Mucosa of descending colon (tissue), 3 donors: ENCODE results near the gene C3orf20. TPM values are rescaled to one million over a fixed set of nuclear protein-coding genes. Genes with fewer than 3 reads are reported as not detected.

Source experiments
- ATAC-seq: fragments of 200-7000 bp; cut with Tn5 transposase; one replicate; pipeline ENCODE4 v1.9.1; 2020; ENCODE audit warnings: mild to moderate bottlenecking, moderate library complexity
- DNase-seq, 3 donors: peaks; one replicate each; pipeline ENCODE4 v3.0.0-alpha.2; 2020
- H3K36me3 ChIP-seq: fragments of 200-600 bp; one replicate; pipeline ENCODE4 v1.8.0; 2021; ENCODE audit warnings: low read depth, mild to moderate bottlenecking
- H3K4me1 ChIP-seq: fragments of 200-600 bp; one replicate; pipeline ENCODE4 v1.8.0; 2021; ENCODE audit warnings: low read depth, mild to moderate bottlenecking
- H3K4me3 ChIP-seq: fragments of 200-600 bp; one replicate; pipeline ENCODE4 v1.8.0; 2021; ENCODE audit warnings: mild to moderate bottlenecking
- H3K9me3 ChIP-seq: fragments of 200-600 bp; one replicate; pipeline ENCODE4 v1.8.0; 2021; ENCODE audit warnings: mild to moderate bottlenecking
- CTCF ChIP-seq: fragments of 200-600 bp; IDR thresholded peaks from one replicate; pipeline ENCODE4 v1.8.0; 2022; ENCODE audit warnings: antibody characterized with exemption, mild to moderate bottlenecking
- intact Hi-C, 2 donors: fragments of 100-400 bp; cut with DNase I in 1 of 2; cut with micrococcal nuclease in 1 of 2; formaldehyde crosslinking; loops; one replicate each; pipeline versions ENCODE4 v1.11.0 to v1.11.1; 2022; cut with DNase I, micrococcal nuclease
- total RNA-seq, 3 donors: library from RNA; stranded (reverse); fragmentation: NEBNext Ultra II Directional in 2 of 3; extraction: Animal tissue kit (Norgen Biotek cat#: 25700) in 2 of 3; gene quantifications; one replicate each; pipeline versions ENCODE4 v1.2.1 to v1.2.4, GENCODE V29; 2021 to 2023
- donor health status: DM: no; HTN: no; CAD: no; lungs with moderate emphysema.
- donor health status: DM: no; HTN: no; CAD: no.
- donor health status: DM: no; HTN: yes; CAD: no.

The C3orf20 gene
- total RNA-seq, 3 donors from 2014 or later, result not detected

GRCh38 chr3:14816359-14816758 lies 141.4 kb downstream of the C3orf20 start:
- intact Hi-C loops, result no loop called here

GRCh38 chr3:14818804-14819500 lies 144.0 kb downstream of the C3orf20 start, which contains the start of gene FGD5:
FGD5 (plus strand) TSS chr3:14818962; CDS start chr3:14819072, 110 bp downstream.
- Histone ChIP-seq H3K36me3 (no peaks in the 10 kb centered on the region), H3K4me1 (no peaks in the 10 kb centered on the region), H3K4me3 (no peak within 1 kb of the TSS), H3K9me3 (no peaks in the 10 kb centered on the region)
- intact Hi-C loops, result no loop called here
- TF ChIP-seq CTCF, result no peak
- DNase-seq (no peak), ATAC-seq (no peak)

More at GRCh38 chr3:14816359-14816758, 141.4 kb downstream of the C3orf20 start:
- no peaks in the 10 kb centered on the region for H3K4me1 ChIP-seq
- TF ChIP-seq CTCF, result no peak
- ATAC-seq (no peak), DNase-seq (no peak)
- H3K36me3 ChIP-seq, result no peaks in the 10 kb centered on the region
- no peaks in the 10 kb centered on the region for H3K9me3 ChIP-seq
- no peak overlapping the region for H3K4me3 ChIP-seq

GRCh38 chr3:14819671-14820070 lies 144.7 kb downstream of the C3orf20 start:
- H3K36me3 ChIP-seq, result no peaks in the 10 kb centered on the region
- intact Hi-C loops, result no loop called here
- no peaks in the 10 kb centered on the region for H3K9me3 ChIP-seq
- H3K4me1 ChIP-seq, result no peaks in the 10 kb centered on the region
- no peak for TF ChIP-seq CTCF
- DNase-seq, result no peak
- no peak for ATAC-seq
- no peak overlapping the region for H3K4me3 ChIP-seq

GRCh38 chr3:14820156-14820555 lies 145.2 kb downstream of the C3orf20 start:
- Histone ChIP-seq H3K36me3 (no peaks in the 10 kb centered on the region), H3K4me1 (no peaks in the 10 kb centered on the region), H3K9me3 (no peaks in the 10 kb centered on the region), H3K4me3 (no peak overlapping the region)
- no peak for DNase-seq
- TF ChIP-seq CTCF, result no peak
- intact Hi-C loops, result no loop called here
- no peak for ATAC-seq

GRCh38 chr3:14821151-14821550 lies 146.2 kb downstream of the C3orf20 start:
- Histone ChIP-seq H3K9me3 (no peaks in the 10 kb centered on the region), H3K4me1 (no peaks in the 10 kb centered on the region), H3K4me3 (no peak overlapping the region), H3K36me3 (no peaks in the 10 kb centered on the region)
- intact Hi-C loops, result no loop called here
- no peak for TF ChIP-seq CTCF
- DNase-seq (no peak), ATAC-seq (no peak)
